HEK293 (cell line): Measurements from ENCODE around the gene TPM4.

ENCODE experiments used
- CTCF ChIA-PET: fragments of 350-600 bp; formaldehyde crosslinking; extraction: SDS; loops from one replicate; lab custom pipeline; 2021; ENCODE audit warnings: antibody characterized with exemption; lab: Yijun Ruan, JAX
- POLR2A ChIA-PET: fragments of 300-600 bp; formaldehyde crosslinking; extraction: SDS; loops from one replicate; lab custom pipeline; 2020; ENCODE audit warnings: antibody characterized with exemption, inconsistent platforms; lab: Yijun Ruan, JAX
- H3K27ac ChIP-seq: fragments of 200-500 bp; sonication (Bioruptor generic); 2 replicates; pipeline ENCODE4 v1.5.1; 2014; ENCODE audit warnings: low read depth, low read length, control low read depth, inconsistent platforms; ENCODE audit errors: extremely low read depth
- H3K36me3 ChIP-seq, 2 experiments: fragments of 200-500 bp in 1 of 2; sonication (Bioruptor generic) in 1 of 2; 1 replicate in 1 of 2; 2 replicates in 1 of 2; pipeline ENCODE4 v1.5.1; 2014 to 2017; ENCODE audit warnings: inconsistent platforms in 2 of 2, low read length in 2 of 2; ENCODE audit not compliant: control insufficient read depth in 2 of 2, insufficient read depth in 1 of 2
- H3K4me1 ChIP-seq: fragments of 200-500 bp; sonication (Bioruptor generic); 2 replicates; pipeline ENCODE4 v1.5.1; 2014; ENCODE audit warnings: mild to moderate bottlenecking, low read length, inconsistent platforms; ENCODE audit not compliant: control insufficient read depth, insufficient read depth
- H3K4me3 ChIP-seq: 2 replicates; pipeline ENCODE4 v1.5.1; 2011; ENCODE audit warnings: low read depth, mild to moderate bottlenecking, control low read depth, low read length, moderate library complexity
- H3K9me3 ChIP-seq: fragments of 200-500 bp; sonication (Bioruptor generic); 2 replicates; pipeline ENCODE4 v1.5.1; 2014; ENCODE audit warnings: low read depth, low read length, inconsistent platforms; ENCODE audit not compliant: control insufficient read depth, insufficient read depth
- ZBTB21 ChIP-seq: fragments of 450-650 bp; formaldehyde crosslinking; IDR thresholded peaks from 2 replicates; pipeline ENCODE4 v1.5.1; 2017; ENCODE audit warnings: missing biosample characterization, missing genetic modification characterization
- ZBTB7A ChIP-seq: fragments of 450-650 bp; formaldehyde crosslinking; IDR thresholded peaks from 2 replicates; pipeline ENCODE4 v1.5.1; 2016; ENCODE audit warnings: low read depth, missing biosample characterization, missing genetic modification characterization
- ZNF121 ChIP-seq: fragments of 450-650 bp; formaldehyde crosslinking; IDR thresholded peaks from 2 replicates; pipeline ENCODE4 v1.5.1; 2016; ENCODE audit warnings: missing biosample characterization, missing genetic modification characterization
- ZNF16 ChIP-seq: fragments of 450-650 bp; formaldehyde crosslinking; IDR thresholded peaks from 2 replicates; pipeline ENCODE4 v1.5.1; 2016; ENCODE audit warnings: low read depth, missing biosample characterization, missing genetic modification characterization
- ZNF174 ChIP-seq: fragments of 450-650 bp; formaldehyde crosslinking; IDR thresholded peaks from 2 replicates; pipeline ENCODE4 v1.5.0; 2017; ENCODE audit warnings: missing biosample characterization, mild to moderate bottlenecking, missing genetic modification characterization
- ZNF24 ChIP-seq: fragments of 450-650 bp; formaldehyde crosslinking; IDR thresholded peaks from 2 replicates; pipeline ENCODE4 v1.5.1; 2016; ENCODE audit warnings: missing biosample characterization, missing genetic modification characterization
- ZNF311 ChIP-seq: fragments of 450-650 bp; formaldehyde crosslinking; IDR thresholded peaks from 2 replicates; pipeline ENCODE4 v1.5.1; 2017; ENCODE audit warnings: missing biosample characterization, missing genetic modification characterization, borderline replicate concordance
- ZNF366 ChIP-seq: fragments of 450-650 bp; formaldehyde crosslinking; conservative IDR thresholded peaks from 2 replicates; pipeline ENCODE4 v1.5.1; 2016; ENCODE audit warnings: missing biosample characterization, missing genetic modification characterization
- ZNF37A ChIP-seq: fragments of 450-650 bp; IDR thresholded peaks from 2 replicates; pipeline ENCODE4 v1.5.1; 2018; ENCODE audit warnings: missing biosample characterization, missing genetic modification characterization
- ZNF391 ChIP-seq: fragments of 450-650 bp; formaldehyde crosslinking; IDR thresholded peaks from 2 replicates; pipeline ENCODE4 v1.5.1; 2016; ENCODE audit warnings: low read depth, missing biosample characterization, missing genetic modification characterization, borderline replicate concordance
- ZNF521 ChIP-seq: fragments of 450-650 bp; formaldehyde crosslinking; IDR thresholded peaks from 2 replicates; pipeline ENCODE4 v1.5.1; 2017; ENCODE audit warnings: missing biosample characterization, mild to moderate bottlenecking, missing genetic modification characterization
- ZNF610 ChIP-seq: fragments of 450-650 bp; formaldehyde crosslinking; IDR thresholded peaks from 2 replicates; pipeline ENCODE4 v1.5.1; 2016; ENCODE audit warnings: missing biosample characterization, missing genetic modification characterization, borderline replicate concordance
- ZNF701 ChIP-seq: fragments of 450-650 bp; formaldehyde crosslinking; IDR thresholded peaks from 2 replicates; pipeline ENCODE4 v1.5.1; 2016; ENCODE audit warnings: missing biosample characterization, missing genetic modification characterization
- ZNF776 ChIP-seq: fragments of 450-650 bp; formaldehyde crosslinking; IDR thresholded peaks from 2 replicates; pipeline ENCODE4 v1.5.0; 2017; ENCODE audit warnings: missing biosample characterization, missing genetic modification characterization, borderline replicate concordance
- TF ChIP-seq, protein P1 (sequence below): fragments of 450-650 bp; formaldehyde crosslinking; IDR thresholded peaks from 2 replicates; pipeline ENCODE4 v1.5.1; 2016; ENCODE audit warnings: missing biosample characterization, missing genetic modification characterization
- TF ChIP-seq, protein P2 (sequence below): fragments of 450-650 bp; formaldehyde crosslinking; IDR thresholded peaks from 2 replicates; pipeline ENCODE4 v1.5.1; 2016; ENCODE audit warnings: missing biosample characterization, missing genetic modification characterization
- TF ChIP-seq, protein P3 (sequence below): fragments of 450-650 bp; formaldehyde crosslinking; IDR thresholded peaks from 2 replicates; pipeline ENCODE4; 2016; ENCODE audit warnings: missing biosample characterization, missing genetic modification characterization
- TF ChIP-seq, protein P4 (sequence below): fragments of 450-650 bp; formaldehyde crosslinking; IDR thresholded peaks from 2 replicates; pipeline ENCODE4 v1.5.1; 2016; ENCODE audit warnings: missing biosample characterization, missing genetic modification characterization
- TF ChIP-seq, protein P5 (sequence below): fragments of 450-650 bp; formaldehyde crosslinking; IDR thresholded peaks from 2 replicates; pipeline ENCODE4 v1.5.1; 2016; ENCODE audit warnings: missing biosample characterization, missing genetic modification characterization

Gene TPM4

DNA sequence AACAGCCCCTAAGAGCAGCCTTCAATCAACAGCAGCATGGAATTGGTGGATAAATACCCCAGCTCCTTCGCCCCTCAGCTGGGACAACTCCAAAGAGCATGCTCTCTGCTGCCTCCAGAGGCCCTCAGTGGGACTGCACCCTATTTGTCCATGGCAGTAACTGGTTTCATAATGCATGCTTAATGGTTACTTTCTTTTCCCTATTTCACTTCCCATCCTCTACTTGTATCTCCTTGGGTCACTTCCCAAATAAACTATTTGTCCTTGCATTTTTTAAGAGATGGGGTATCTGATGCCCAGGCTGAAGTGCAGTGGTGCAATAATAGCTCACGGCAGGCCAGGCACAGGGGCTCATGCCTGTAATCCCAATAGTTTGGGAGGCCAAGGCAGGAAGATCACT lies 13.5 kb upstream of the TPM4 start:
- no peak overlapping the region for H3K4me3 ChIP-seq
- CTCF ChIA-PET, result interaction anchor here (0.6 to 5.8 kb wide), 19 partner anchors 10 to 898 kb away, joined by 3 to 44 read pairs (median 4); partner anchors contain the start of genes FAM32A and TPM4
- no peaks in the 10 kb centered on the region for H3K9me3 ChIP-seq
- no peak overlapping the region for H3K27ac ChIP-seq
- no peaks in the 10 kb centered on the region for H3K4me1 ChIP-seq
- no peaks in the 10 kb centered on the region for H3K36me3 ChIP-seq
- POLR2A ChIA-PET, result no interaction called here
- TF ChIP-seq ZNF521 (tag by site-specific recombination), result no peak
- no peak for TF ChIP-seq ZNF16 (tag by site-specific recombination)
- TF ChIP-seq, protein P1, sequence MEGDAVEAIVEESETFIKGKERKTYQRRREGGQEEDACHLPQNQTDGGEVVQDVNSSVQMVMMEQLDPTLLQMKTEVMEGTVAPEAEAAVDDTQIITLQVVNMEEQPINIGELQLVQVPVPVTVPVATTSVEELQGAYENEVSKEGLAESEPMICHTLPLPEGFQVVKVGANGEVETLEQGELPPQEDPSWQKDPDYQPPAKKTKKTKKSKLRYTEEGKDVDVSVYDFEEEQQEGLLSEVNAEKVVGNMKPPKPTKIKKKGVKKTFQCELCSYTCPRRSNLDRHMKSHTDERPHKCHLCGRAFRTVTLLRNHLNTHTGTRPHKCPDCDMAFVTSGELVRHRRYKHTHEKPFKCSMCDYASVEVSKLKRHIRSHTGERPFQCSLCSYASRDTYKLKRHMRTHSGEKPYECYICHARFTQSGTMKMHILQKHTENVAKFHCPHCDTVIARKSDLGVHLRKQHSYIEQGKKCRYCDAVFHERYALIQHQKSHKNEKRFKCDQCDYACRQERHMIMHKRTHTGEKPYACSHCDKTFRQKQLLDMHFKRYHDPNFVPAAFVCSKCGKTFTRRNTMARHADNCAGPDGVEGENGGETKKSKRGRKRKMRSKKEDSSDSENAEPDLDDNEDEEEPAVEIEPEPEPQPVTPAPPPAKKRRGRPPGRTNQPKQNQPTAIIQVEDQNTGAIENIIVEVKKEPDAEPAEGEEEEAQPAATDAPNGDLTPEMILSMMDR (tag by site-specific recombination), result peak; percentile 40; the same call in 1 of the 2 replicates
- no peak for TF ChIP-seq ZBTB21 (tag by site-specific recombination)
- TF ChIP-seq ZNF610 (tag by site-specific recombination), result peak; percentile 25; the same call in 1 of the 2 replicates
- no peak for TF ChIP-seq ZBTB7A (tag by site-specific recombination)
- TF ChIP-seq ZNF701 (tag by site-specific recombination), result no peak
- TF ChIP-seq ZNF37A, result peak; percentile 100
- TF ChIP-seq, protein P2, sequence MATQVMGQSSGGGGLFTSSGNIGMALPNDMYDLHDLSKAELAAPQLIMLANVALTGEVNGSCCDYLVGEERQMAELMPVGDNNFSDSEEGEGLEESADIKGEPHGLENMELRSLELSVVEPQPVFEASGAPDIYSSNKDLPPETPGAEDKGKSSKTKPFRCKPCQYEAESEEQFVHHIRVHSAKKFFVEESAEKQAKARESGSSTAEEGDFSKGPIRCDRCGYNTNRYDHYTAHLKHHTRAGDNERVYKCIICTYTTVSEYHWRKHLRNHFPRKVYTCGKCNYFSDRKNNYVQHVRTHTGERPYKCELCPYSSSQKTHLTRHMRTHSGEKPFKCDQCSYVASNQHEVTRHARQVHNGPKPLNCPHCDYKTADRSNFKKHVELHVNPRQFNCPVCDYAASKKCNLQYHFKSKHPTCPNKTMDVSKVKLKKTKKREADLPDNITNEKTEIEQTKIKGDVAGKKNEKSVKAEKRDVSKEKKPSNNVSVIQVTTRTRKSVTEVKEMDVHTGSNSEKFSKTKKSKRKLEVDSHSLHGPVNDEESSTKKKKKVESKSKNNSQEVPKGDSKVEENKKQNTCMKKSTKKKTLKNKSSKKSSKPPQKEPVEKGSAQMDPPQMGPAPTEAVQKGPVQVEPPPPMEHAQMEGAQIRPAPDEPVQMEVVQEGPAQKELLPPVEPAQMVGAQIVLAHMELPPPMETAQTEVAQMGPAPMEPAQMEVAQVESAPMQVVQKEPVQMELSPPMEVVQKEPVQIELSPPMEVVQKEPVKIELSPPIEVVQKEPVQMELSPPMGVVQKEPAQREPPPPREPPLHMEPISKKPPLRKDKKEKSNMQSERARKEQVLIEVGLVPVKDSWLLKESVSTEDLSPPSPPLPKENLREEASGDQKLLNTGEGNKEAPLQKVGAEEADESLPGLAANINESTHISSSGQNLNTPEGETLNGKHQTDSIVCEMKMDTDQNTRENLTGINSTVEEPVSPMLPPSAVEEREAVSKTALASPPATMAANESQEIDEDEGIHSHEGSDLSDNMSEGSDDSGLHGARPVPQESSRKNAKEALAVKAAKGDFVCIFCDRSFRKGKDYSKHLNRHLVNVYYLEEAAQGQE, result no peak
- TF ChIP-seq, protein P3, sequence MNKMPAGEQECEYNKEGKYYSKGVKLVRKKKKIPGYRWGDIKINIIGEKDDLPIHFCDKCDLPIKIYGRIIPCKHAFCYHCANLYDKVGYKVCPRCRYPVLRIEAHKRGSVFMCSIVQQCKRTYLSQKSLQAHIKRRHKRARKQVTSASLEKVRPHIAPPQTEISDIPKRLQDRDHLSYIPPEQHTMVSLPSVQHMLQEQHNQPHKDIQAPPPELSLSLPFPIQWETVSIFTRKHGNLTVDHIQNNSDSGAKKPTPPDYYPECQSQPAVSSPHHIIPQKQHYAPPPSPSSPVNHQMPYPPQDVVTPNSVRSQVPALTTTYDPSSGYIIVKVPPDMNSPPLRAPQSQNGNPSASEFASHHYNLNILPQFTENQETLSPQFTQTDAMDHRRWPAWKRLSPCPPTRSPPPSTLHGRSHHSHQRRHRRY (tag by site-specific recombination), result no peak
- TF ChIP-seq, protein P4, sequence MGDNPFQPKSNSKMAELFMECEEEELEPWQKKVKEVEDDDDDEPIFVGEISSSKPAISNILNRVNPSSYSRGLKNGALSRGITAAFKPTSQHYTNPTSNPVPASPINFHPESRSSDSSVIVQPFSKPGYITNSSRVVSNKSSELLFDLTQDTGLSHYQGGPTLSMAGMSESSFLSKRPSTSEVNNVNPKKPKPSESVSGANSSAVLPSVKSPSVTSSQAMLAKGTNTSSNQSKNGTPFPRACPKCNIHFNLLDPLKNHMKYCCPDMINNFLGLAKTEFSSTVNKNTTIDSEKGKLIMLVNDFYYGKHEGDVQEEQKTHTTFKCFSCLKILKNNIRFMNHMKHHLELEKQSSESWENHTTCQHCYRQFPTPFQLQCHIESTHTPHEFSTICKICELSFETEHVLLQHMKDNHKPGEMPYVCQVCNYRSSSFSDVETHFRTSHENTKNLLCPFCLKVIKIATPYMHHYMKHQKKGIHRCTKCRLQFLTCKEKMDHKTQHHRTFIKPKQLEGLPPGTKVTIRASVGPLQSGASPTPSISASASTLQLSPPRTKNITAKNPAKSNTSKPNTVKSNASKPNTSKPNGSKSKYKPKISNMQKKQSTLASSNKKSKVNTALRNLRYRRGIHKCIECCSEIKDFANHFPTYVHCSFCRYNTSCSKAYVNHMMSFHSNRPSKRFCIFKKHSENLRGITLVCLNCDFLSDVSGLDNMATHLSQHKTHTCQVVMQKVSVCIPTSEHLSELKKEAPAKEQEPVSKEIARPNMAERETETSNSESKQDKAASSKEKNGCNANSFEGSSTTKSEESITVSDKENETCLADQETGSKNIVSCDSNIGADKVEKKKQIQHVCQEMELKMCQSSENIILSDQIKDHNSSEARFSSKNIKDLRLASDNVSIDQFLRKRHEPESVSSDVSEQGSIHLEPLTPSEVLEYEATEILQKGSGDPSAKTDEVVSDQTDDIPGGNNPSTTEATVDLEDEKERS, result no peak
- TF ChIP-seq ZNF311 (tag by site-specific recombination), result no peak

DNA sequence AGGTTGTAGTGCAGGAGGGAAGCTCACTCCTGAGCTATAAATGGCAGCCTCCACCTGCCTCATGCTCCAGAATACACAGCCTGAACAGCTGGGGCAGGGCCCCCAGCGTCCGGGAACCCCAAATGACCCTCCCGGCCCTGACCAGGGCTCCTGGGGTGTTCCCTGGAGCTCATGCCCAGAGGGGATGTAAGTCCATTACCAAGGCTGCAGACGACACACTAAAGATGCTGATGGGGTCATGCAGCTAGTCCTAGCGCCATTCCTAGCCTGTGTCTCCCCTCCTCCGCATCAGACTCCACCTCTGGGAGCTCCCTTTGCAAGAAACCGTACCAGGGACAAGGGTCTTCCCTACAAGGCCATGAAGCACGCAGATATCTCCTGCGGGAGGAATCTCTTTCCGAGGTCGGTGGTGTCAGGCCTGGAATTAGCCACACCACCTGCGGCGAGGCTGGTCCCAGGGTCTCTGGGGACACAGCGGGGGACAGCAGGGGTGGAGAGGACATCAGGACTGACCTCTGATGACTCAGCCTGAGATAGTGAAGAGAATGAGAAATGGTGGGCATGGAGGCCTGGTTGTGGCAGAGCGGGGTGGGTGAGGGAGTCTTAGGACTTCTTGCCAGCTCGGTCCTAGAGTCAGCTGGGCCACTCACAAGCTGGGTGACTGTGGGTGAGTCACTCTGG lies 11.9 kb upstream of the TPM4 start:
- CTCF ChIA-PET, result interaction anchor here (0.6 to 5.8 kb wide), 4 partner anchors 9 to 247 kb away, joined by 3 to 44 read pairs (median 6); partner anchors contain the start of gene TPM4
- H3K4me1 ChIP-seq, result no peaks in the 10 kb centered on the region
- TF ChIP-seq ZNF24 (tag by site-specific recombination), result no peak
- no peak for TF ChIP-seq ZNF37A
- no peak for TF ChIP-seq ZNF121 (tag by site-specific recombination)
- no peak for TF ChIP-seq ZNF776 (tag by site-specific recombination)
- no peak for TF ChIP-seq ZNF391
- no peak for TF ChIP-seq ZNF366 (tag by site-specific recombination)
- no peak for TF ChIP-seq ZNF174
- TF ChIP-seq, protein P5, sequence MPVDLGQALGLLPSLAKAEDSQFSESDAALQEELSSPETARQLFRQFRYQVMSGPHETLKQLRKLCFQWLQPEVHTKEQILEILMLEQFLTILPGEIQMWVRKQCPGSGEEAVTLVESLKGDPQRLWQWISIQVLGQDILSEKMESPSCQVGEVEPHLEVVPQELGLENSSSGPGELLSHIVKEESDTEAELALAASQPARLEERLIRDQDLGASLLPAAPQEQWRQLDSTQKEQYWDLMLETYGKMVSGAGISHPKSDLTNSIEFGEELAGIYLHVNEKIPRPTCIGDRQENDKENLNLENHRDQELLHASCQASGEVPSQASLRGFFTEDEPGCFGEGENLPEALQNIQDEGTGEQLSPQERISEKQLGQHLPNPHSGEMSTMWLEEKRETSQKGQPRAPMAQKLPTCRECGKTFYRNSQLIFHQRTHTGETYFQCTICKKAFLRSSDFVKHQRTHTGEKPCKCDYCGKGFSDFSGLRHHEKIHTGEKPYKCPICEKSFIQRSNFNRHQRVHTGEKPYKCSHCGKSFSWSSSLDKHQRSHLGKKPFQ (tag by site-specific recombination), result no peak
- TF ChIP-seq, all 188 proteins: peak for 0
- Histone ChIP-seq H3K27ac (no peak overlapping the region), H3K36me3 (no peaks in the 10 kb centered on the region), H3K4me3 (no peak overlapping the region), H3K9me3 (no peaks in the 10 kb centered on the region)
- POLR2A ChIA-PET, result interaction anchor here (1.8 kb wide), 1 partner anchor 12 kb away, joined by 4 read pairs; the partner anchor contains the start of gene TPM4
